MG63 (cell line): ENCODE data around the gene KCNRG. TPM values are rescaled to one million over a fixed set of nuclear protein-coding genes. Genes with fewer than 3 reads are reported as not detected.
"Not testable (repeated sequence)": the region's sequence is repeated elsewhere in the genome, so short reads cannot be mapped to it uniquely, and the experiment has no call there.

Source experiments
- DNase-seq: peaks from one replicate; pipeline ENCODE4 v3.0.0-alpha.2; 2020
- H3K27me3 ChIP-seq: fragments of 250-450 bp; sonication (Bioruptor Pico); 2 replicates; pipeline ENCODE4 v1.5.1; 2020; ENCODE audit warnings: mild to moderate bottlenecking, moderate library complexity
- H3K36me3 ChIP-seq: fragments of 250-450 bp; sonication (Bioruptor Pico); 2 replicates; pipeline ENCODE4 v1.5.1; 2020; ENCODE audit warnings: mild to moderate bottlenecking, moderate library complexity
- H3K4me3 ChIP-seq: fragments of 250-450 bp; sonication (Bioruptor Pico); 2 replicates; pipeline ENCODE4 v1.5.1; 2020; ENCODE audit warnings: mild to moderate bottlenecking, moderate library complexity
- H3K9me3 ChIP-seq: fragments of 250-450 bp; sonication (Bioruptor Pico); 2 replicates; pipeline ENCODE4 v1.5.1; 2020; ENCODE audit warnings: mild to moderate bottlenecking, moderate library complexity
- total RNA-seq: library from RNA; depleted of rRNA; stranded (reverse); fragments of >200 nt; shearing (Covaris generic); gene quantifications from 2 replicates; pipeline ENCODE4 v1.2.3, GENCODE V29; 2014; ENCODE audit warnings: low replicate concordance; rRNA removed

Gene KCNRG, protein sequence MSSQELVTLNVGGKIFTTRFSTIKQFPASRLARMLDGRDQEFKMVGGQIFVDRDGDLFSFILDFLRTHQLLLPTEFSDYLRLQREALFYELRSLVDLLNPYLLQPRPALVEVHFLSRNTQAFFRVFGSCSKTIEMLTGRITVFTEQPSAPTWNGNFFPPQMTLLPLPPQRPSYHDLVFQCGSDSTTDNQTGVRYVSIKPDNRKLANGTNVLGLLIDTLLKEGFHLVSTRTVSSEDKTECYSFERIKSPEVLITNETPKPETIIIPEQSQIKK
- 5.6 TPM in 1 of 2 replicates, not detected in the other for total RNA-seq

- Histone ChIP-seq H3K9me3 (no peaks in the 10 kb centered on the region), H3K27me3 (no peaks in the 10 kb centered on the region), H3K4me3 (no peak within 1 kb of the TSS), H3K36me3 (peaks cover 80% of the 10 kb centered on the region)
- no peak for DNase-seq
Observed at GRCh38 chr13:50015258-50015657, at the start of gene KCNRG. Gene KCNRG, plus strand, starts transcription at chr13:50015444. Its CDS starts 50 bp downstream, at chr13:50015494.

GRCh38 chr13:49967456-49967855 lies 47.8 kb upstream of the KCNRG start:
- peaks cover 9% of the 10 kb centered on the region for H3K9me3 ChIP-seq

DNA sequence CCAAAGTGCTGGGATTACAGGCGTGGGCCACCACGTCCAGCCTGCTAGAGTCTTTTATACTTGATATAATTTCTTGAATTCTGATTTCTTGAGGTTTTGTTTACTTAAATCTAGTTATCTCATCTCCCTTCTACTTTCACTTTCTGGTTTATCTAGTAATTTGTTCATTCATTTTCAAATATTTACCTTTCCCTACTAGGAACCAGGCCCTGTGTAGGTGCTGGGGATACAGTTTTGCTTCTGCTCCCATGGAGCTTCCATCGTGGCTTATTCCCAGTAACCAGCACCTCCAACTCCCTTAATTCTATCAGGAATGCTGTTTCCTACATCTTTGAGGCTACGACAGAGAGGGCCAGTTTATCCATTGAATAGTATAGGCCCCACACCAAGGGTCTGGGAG lies 42.5 kb upstream of the KCNRG start:
- Histone ChIP-seq H3K9me3 (no peaks in the 10 kb centered on the region), H3K36me3 (no peaks in the 10 kb centered on the region), H3K4me3 (no peak overlapping the region), H3K27me3 (no peaks in the 10 kb centered on the region)
- DNase-seq: no peak

More at GRCh38 chr13:49967456-49967855, 47.8 kb upstream of the KCNRG start:
- no peak for DNase-seq
- Histone ChIP-seq H3K27me3 (no peaks in the 10 kb centered on the region), H3K4me3 (no peak overlapping the region), H3K36me3 (peaks cover 3% of the 10 kb centered on the region; the same call in 1 of the 2 replicates)

GRCh38 chr13:49975826-49976225 lies 39.4 kb upstream of the KCNRG start:
- no peaks in the 10 kb centered on the region for H3K36me3 ChIP-seq
- H3K9me3 ChIP-seq: no peaks in the 10 kb centered on the region
- H3K4me3 ChIP-seq: no peak overlapping the region
- no peak for DNase-seq
- H3K27me3 ChIP-seq: no peaks in the 10 kb centered on the region

DNA sequence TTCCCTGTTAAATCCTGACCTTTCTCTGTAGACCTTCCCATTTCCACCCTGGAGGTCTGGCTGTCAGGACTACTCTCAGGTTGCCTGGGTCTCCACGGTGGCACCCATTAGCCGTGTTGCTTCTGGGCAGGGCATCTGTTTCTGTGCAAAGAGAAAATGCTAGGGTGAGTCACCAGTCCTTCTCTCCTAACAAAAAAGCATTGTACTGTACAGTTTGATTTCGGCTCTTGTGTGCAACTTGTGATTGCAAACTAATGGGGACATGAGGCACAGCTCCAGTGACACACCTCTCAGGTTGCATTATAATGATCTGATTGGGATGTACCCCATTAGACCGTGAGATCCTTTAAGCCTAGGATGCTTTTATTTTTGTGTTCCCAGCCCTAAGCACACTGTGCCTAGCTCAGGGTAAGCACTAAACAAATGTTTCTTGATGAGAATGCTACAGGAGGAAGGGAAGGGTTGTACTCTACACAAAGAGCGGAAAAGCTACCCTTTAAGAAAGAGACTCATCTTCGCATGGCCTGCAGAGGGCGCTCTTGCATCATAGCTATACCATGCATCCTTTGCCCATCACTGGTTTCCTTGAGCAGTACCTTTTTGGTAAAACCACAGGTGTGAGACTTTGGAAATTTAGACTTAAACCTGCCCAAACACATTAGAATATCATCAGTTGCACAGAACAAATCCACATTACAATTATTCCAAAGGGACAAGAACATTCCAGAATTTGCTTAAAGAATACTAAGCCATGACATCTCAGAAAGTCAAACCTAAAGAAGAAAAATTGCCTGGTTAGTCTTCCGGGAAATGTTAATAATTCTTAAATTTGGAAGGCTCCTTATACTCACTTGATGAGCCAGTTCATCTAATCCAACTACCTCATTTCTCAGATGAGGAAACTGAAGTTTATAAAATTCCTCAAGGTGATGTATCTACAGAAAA lies 38.7 kb upstream of the KCNRG start:
- Histone ChIP-seq H3K9me3 (no peaks in the 10 kb centered on the region), H3K27me3 (no peaks in the 10 kb centered on the region), H3K36me3 (no peaks in the 10 kb centered on the region), H3K4me3 (no peak overlapping the region)
- DNase-seq: peak; percentile 32

GRCh38 chr13:49977992-49978391 lies 37.3 kb upstream of the KCNRG start:
- DNase-seq: no peak
- Histone ChIP-seq H3K27me3 (no peaks in the 10 kb centered on the region), H3K9me3 (no peaks in the 10 kb centered on the region), H3K36me3 (no peaks in the 10 kb centered on the region), H3K4me3 (no peak overlapping the region)

DNA sequence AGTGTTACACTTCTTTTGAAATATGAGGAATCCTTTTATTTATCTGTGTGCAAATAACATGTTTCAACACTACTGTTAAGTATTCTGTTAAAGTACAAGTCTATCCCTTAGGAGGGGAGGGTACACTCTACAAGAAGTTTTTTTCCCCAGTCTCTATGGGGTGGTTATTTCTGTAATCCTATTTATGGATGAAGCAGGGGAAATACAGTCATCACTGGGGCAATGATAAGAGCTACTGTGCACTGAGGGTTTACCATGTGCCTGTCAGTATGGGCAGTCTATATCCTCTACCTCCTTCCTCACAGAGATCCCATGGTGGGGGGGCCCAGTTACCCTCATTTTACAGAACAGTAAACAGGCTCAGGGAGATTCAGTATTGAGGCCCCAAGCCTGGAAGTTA lies 35.0 kb upstream of the KCNRG start:
- H3K27me3 ChIP-seq: no peaks in the 10 kb centered on the region
- no peak overlapping the region for H3K4me3 ChIP-seq
- H3K9me3 ChIP-seq: no peaks in the 10 kb centered on the region
- no peak for DNase-seq
- no peaks in the 10 kb centered on the region for H3K36me3 ChIP-seq

- no peaks in the 10 kb centered on the region for H3K27me3 ChIP-seq
- no peaks in the 10 kb centered on the region; the same call in 1 of the 2 replicates for H3K36me3 ChIP-seq
- H3K9me3 ChIP-seq: no peaks in the 10 kb centered on the region
- DNase-seq: no peak
- no peak overlapping the region for H3K4me3 ChIP-seq
Observed at GRCh38 chr13:49985129-49985528, 30.1 kb upstream of the KCNRG start.

DNA sequence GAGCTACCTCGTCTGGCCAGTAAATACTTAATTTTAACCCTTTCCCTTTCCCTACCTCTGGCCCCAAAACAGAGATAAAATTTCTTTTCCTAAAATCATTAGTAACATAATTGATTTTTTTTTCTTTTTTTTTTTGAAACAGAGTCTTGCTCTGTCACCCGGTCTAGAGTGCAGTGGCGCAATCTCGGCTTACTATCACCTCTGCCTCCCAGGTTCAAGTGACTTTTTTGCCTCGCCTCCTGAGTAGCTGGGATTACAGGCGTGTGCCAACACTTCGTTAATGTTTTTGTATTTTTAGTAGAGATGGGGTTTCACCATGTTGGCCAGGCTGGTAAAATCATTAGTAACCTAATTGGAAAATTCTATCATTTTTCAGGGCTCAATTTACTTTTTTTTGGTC lies 28.8 kb upstream of the KCNRG start:
- Histone ChIP-seq H3K9me3 (no peaks in the 10 kb centered on the region), H3K4me3 (no peak overlapping the region), H3K27me3 (no peaks in the 10 kb centered on the region), H3K36me3 (no peaks in the 10 kb centered on the region; the same call in 1 of the 2 replicates)
- DNase-seq: no peak

DNA sequence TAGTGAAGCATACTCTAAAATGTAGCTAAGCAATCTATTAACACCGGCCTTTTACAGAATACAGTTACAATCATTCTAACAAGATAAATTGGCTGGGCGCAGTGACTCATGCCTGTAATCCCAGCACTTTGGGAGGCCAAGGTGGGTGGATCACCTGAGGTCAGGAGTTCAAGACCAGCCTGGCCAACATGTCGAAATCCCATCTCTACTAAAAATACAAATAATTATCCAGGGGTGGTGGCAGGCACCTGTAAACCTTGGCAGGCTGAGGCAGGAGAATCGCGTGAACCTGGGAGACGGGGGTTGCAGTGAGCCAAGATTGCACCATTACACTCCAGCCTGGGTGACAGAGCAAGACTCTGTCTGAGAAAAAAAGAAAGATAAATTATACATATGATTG lies 24.6 kb upstream of the KCNRG start:
- H3K9me3 ChIP-seq, H3K4me3 ChIP-seq, H3K27me3 ChIP-seq, H3K36me3 ChIP-seq, DNase-seq: not testable (repeated sequence)

- H3K9me3 ChIP-seq: no peaks in the 10 kb centered on the region
- no peak for DNase-seq
- H3K36me3 ChIP-seq: peaks cover 11% of the 10 kb centered on the region
- H3K27me3 ChIP-seq: no peaks in the 10 kb centered on the region
- H3K4me3 ChIP-seq: no peak overlapping the region
Observed at GRCh38 chr13:49993111-49993510, 22.1 kb upstream of the KCNRG start.

DNA sequence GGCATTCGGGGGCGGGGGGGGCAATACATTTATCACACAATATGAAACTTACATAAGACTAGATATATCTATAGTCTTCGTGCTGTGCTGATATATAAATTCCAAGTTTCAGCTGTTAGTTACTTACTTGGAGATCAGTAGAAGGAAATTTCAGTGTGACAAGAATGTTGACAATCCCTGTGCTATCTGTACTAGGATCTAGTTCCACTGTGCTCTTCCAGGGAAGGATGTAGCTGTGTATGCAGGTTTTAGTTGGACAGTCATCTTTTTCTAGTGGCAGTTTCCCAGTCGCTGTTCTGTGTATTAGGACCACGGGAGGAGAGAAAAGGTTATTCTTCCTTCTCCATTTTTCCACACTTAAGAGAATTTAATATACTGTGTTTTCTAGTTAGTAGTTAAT lies 21.6 kb upstream of the KCNRG start:
- DNase-seq: no peak
- Histone ChIP-seq H3K9me3 (no peaks in the 10 kb centered on the region), H3K27me3 (no peaks in the 10 kb centered on the region), H3K36me3 (peaks cover 17% of the 10 kb centered on the region), H3K4me3 (no peak overlapping the region)

GRCh38 chr13:49995625-49996101 lies 19.6 kb upstream of the KCNRG start:
- Histone ChIP-seq H3K36me3 (peaks cover 35% of the 10 kb centered on the region), H3K9me3 (no peaks in the 10 kb centered on the region), H3K27me3 (no peaks in the 10 kb centered on the region), H3K4me3 (peak overlapping the region; percentile 95)
- DNase-seq: no peak

DNA sequence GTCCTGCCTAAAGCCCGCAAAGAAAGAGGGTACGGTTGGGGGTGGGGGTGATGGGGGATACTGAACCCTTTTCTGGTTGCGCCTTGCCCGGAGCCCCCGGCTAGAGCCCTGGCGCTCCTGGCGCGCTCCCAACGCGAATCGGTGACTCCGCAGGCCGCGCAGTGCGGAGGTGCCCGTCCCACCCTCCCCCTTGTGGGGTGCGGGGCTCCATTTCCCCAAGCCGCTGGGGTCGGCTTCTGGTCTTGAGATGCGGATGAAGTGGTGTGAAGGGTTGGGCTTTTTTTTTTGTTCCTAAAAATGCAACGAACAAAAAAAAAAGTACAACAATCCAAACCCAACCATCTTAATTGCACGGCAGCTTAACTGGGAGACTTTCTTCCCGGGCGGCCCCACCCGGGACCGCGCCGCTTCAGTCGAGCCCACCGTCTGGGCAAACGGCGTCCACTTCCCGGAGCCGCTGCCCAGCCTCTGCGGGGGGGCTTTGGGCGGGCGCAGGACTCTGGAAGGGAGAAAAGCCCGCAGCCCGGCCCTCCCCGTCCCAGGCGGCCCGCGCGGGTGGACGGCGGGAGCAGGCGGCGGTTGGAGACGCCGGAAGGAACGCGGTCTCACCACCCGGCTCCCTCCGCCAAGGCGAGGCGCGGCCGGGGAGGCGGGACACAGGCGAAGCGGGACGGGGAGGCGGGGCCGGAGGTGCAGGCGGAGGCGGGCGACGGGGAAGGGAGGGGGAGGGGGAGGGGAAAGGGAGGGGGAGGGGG lies 18.9 kb upstream of the KCNRG start:
- no peaks in the 10 kb centered on the region for H3K27me3 ChIP-seq
- peaks cover 39% of the 10 kb centered on the region for H3K36me3 ChIP-seq
- H3K4me3 ChIP-seq: peak overlapping the region; percentile 95
- DNase-seq: peak; percentile 93
- H3K9me3 ChIP-seq: no peaks in the 10 kb centered on the region

DNA sequence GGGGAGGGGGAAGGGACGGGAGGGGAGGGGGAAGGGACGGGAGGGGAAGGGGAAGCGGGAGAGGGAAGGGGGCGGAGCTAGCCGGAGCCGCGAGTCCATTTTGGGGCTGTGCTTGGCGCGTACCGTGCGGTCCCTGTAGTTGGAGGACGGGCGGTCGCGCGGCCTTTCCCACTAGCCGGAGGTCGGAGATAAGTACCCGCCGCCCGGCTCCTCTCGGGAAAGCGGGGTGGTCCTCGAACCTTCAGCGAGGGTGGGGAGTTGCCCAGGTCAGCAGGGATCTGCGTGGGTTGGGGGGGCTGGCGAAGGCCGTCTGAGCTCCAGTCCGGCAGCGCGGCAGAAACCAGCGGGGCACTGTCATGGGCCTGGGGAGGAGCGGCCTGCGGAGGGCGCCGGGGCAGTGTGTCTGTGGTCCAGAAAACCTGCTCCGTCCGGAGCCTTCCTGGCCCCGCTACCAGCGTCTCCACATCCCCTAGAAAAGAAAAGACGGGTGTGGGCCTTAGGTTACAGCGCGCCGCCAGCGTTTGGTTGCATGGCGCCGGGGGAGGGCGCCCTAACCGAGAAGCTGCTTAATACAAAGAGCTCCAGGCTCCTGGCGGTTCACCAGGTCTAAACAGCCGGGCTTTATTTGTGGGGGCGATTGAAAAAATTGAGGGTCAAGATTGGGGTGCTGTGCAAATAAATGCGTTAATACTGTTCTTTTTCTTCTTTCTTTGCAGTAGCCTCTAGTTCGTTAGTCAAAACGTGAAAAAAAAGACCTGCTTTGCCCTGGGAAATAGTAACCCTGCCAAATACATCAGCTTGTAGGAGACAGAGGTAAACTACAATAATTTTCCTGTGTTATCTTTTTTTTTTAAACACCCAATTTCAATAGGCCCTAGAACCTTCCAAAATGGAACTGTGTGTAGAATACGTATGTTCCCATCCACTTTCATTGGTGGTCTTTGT lies 18.0 kb upstream of the KCNRG start, which contains the start of gene TRIM13:
Gene TRIM13, plus strand, starts transcription at position 92 of the 945 bp plus-strand sequence. CDS start 14,899 bp downstream, outside the sequence.
- H3K9me3 ChIP-seq: no peaks in the 10 kb centered on the region
- no peaks in the 10 kb centered on the region for H3K27me3 ChIP-seq
- DNase-seq: peak; percentile 87
- peaks cover 48% of the 10 kb centered on the region for H3K36me3 ChIP-seq
- H3K4me3 ChIP-seq: peak within 1 kb of the TSS; percentile 95

DNA sequence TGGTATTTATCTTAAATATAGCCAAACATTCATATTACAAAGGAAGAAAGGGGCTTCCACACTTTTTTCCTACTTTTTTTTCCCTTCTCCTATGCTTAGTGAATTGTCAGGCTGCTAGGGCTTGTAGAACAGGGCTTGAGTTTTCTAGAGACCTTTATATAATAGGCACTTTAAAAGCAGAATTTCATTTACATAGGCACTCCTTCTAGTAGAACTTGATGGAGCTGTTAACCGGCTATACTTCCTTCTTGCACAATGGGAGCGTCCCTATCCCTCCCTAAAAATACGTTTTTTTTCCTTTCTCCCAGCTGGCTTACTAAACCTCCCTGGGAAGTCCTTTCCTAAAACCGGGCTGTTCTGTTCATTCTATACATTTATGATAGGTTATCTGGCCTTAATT lies 17.3 kb upstream of the KCNRG start:
- no peak for DNase-seq
- peak overlapping the region; percentile 95 for H3K4me3 ChIP-seq

More for the DNA sequence above, 17.3 kb upstream of the KCNRG start:
- Histone ChIP-seq H3K36me3 (peaks cover 55% of the 10 kb centered on the region), H3K27me3 (no peaks in the 10 kb centered on the region), H3K9me3 (no peaks in the 10 kb centered on the region)
